B cell (primary cell): ENCODE results near the gene MBD1. TPM values are rescaled to one million over a fixed set of nuclear protein-coding genes. Genes with fewer than 3 reads are reported as not detected.

Source experiments
- ATAC-seq: fragments of 200-7000 bp; cut with Tn5 transposase; one replicate; pipeline ENCODE4 v1.10.0; 2021; ENCODE audit warnings: low read depth, mild to moderate bottlenecking, moderate number of reproducible peaks, moderate library complexity
- CTCF ChIA-PET: fragments of 350-600 bp; sonication (Branson Sonifier 250); formaldehyde crosslinking; loops from one replicate; lab custom pipeline; 2021; ENCODE audit warnings: antibody characterized with exemption, inconsistent platforms; lab: Charles Lee
- POLR2A ChIA-PET: fragments of 350-600 bp; sonication (Branson Sonifier 250); formaldehyde crosslinking; loops from one replicate; lab custom pipeline; 2021; ENCODE audit warnings: antibody characterized with exemption; lab: Charles Lee
- DNase-seq: peaks from one replicate; pipeline ENCODE4 v3.0.0; 2013
- H2AFZ ChIP-seq: 2 replicates; pipeline ENCODE4 v1.6.1; 2012; ENCODE audit warnings: mild to moderate bottlenecking, low read depth, low read length; ENCODE audit not compliant: insufficient read depth, poor library complexity, severe bottlenecking
- H3K27ac ChIP-seq, 2 donors: 1 replicate in 1 of 2; 2 replicates in 1 of 2; pipeline ENCODE4 v1.5.1; 2012 to 2013; ENCODE audit warnings: low read length in 2 of 2, mild to moderate bottlenecking in 2 of 2, moderate library complexity in 1 of 2
- H3K27me3 ChIP-seq, 4 experiments: fragments of 200-600 bp in 1 of 4; sonication (generic) in 1 of 4; replicated peaks in 1 of 4; 1 replicate in 2 of 4; 2 replicates in 2 of 4; pipeline versions ENCODE4 v1.6.1 to v1.7.0; 2013 to 2016; ENCODE audit warnings: low read length in 3 of 4, mild to moderate bottlenecking in 2 of 4, mixed read lengths in 1 of 4, moderate library complexity in 1 of 4; ENCODE audit not compliant: insufficient read depth in 4 of 4, control insufficient read depth in 3 of 4; ENCODE audit errors: control extremely low read depth in 1 of 4
- H3K36me3 ChIP-seq, 2 experiments: replicated peaks in 1 of 2; 1 replicate in 1 of 2; 2 replicates in 1 of 2; pipeline versions ENCODE4 v1.6.1 to v1.7.1; 2013; ENCODE audit warnings: low read length in 1 of 2; ENCODE audit not compliant: insufficient read depth in 2 of 2, control insufficient read depth in 1 of 2; ENCODE audit errors: control extremely low read depth in 1 of 2, extremely low read depth in 1 of 2
- H3K4me1 ChIP-seq, 2 donors: fragments of 200-600 bp in 1 of 2; sonication (generic) in 1 of 2; 1 replicate in 1 of 2; 2 replicates in 1 of 2; pipeline versions ENCODE4 v1.5.1 to v1.6.1; 2013 to 2017; ENCODE audit warnings: low read length in 2 of 2; ENCODE audit not compliant: control insufficient read depth in 2 of 2, insufficient read depth in 2 of 2
- H3K4me2 ChIP-seq: replicated peaks from 2 replicates; pipeline ENCODE3; 2012; ENCODE audit warnings: mild to moderate bottlenecking, low read depth, low read length; ENCODE audit not compliant: poor library complexity, severe bottlenecking
- H3K4me3 ChIP-seq, 5 experiments: fragments of 200-600 bp in 1 of 5; sonication (generic) in 1 of 5; 1 replicate in 3 of 5; 2 replicates in 2 of 5; pipeline versions ENCODE4 v1.5.1 to v1.7.0; 2011 to 2016; ENCODE audit warnings: low read length in 4 of 5, mild to moderate bottlenecking in 4 of 5, low read depth in 2 of 5, control low read depth in 1 of 5, moderate library complexity in 1 of 5; ENCODE audit not compliant: insufficient read depth in 1 of 5; ENCODE audit errors: control extremely low read depth in 1 of 5, extremely low read depth in 1 of 5
- H3K79me2 ChIP-seq: fragments of 200-600 bp; sonication (generic); one replicate; pipeline ENCODE4 v1.6.0; 2016; ENCODE audit warnings: low read length; ENCODE audit not compliant: control insufficient read depth, insufficient read depth
- H3K9ac ChIP-seq: fragments of 200-600 bp; sonication (generic); 2 replicates; pipeline ENCODE4 v1.6.1; 2017; ENCODE audit warnings: mild to moderate bottlenecking, low read length, moderate library complexity
- H3K9me3 ChIP-seq, 3 donors: one replicate each; pipeline versions ENCODE4 v1.6.1 to v1.7.1; 2013; ENCODE audit warnings: low read length in 2 of 3; ENCODE audit not compliant: control insufficient read depth in 2 of 3, insufficient read depth in 1 of 3; ENCODE audit errors: control extremely low read depth in 1 of 3
- H4K20me1 ChIP-seq: 2 replicates; pipeline ENCODE4 v1.6.0; 2012; ENCODE audit warnings: mild to moderate bottlenecking, low read length; ENCODE audit not compliant: insufficient read depth, control insufficient read depth, poor library complexity, severe bottlenecking
- H3K27ac Mint-ChIP-seq: one replicate; pipeline ENCODE4 v1.8.0; 2021; ENCODE audit warnings: mixed read lengths
- H3K27me3 Mint-ChIP-seq: one replicate; pipeline ENCODE4 v1.8.0; 2021; ENCODE audit warnings: mixed read lengths
- H3K4me1 Mint-ChIP-seq: one replicate; pipeline ENCODE4 v1.8.0; 2021; ENCODE audit warnings: mixed read lengths
- H3K4me3 Mint-ChIP-seq: one replicate; pipeline ENCODE4 v1.8.0; 2021; ENCODE audit warnings: mixed read lengths
- H3K9me3 Mint-ChIP-seq: one replicate; pipeline ENCODE4 v1.8.0; 2022; ENCODE audit warnings: mixed read lengths; ENCODE audit not compliant: insufficient read depth
- EZH2 ChIP-seq: IDR thresholded peaks from 2 replicates; pipeline ENCODE4 v1.6.1; 2012; ENCODE audit warnings: borderline replicate concordance, low read depth, mild to moderate bottlenecking, moderate library complexity, low read length; ENCODE audit not compliant: insufficient read depth, poor library complexity, severe bottlenecking
- WGBS: methylation state at CpG from one replicate; pipeline ENCODE4 v1.1.5; 2013; ENCODE audit warnings: missing lambda C conversion rate; ENCODE audit not compliant: insufficient coverage; 5-methylcytosine and 5-hydroxymethylcytosine counted together
- intact Hi-C: fragments of 100-400 bp; cut with micrococcal nuclease; formaldehyde crosslinking; loops from one replicate; pipeline ENCODE4 v1.10.0; 2022
- polyA plus RNA-seq: library from polyadenylated mRNA; depleted of rRNA; stranded (reverse); fragments of >200 nt; gene quantifications from 2 replicates; pipeline ENCODE4 v1.2.3, GENCODE V29; 2012
- total RNA-seq, 2 donors: library from RNA; stranded (reverse); fragments of 120-200 nt in 1 of 2; gene quantifications; 1 replicate in 1 of 2; 2 replicates in 1 of 2; pipeline versions ENCODE4 v1.2.3 to v1.2.4, GENCODE V29; 2013 to 2022
- TF ChIP-seq, protein P1 (sequence below): fragments of 200-600 bp; IDR thresholded peaks from one replicate; pipeline ENCODE4 v1.8.0; 2022; ENCODE audit warnings: antibody characterized with exemption, mild to moderate bottlenecking

MBD1 gene
- total and polyA plus RNA-seq, 2 donors (not counting 1 experiment from before 2014, with no cell fraction given) = 120 to 135 TPM

DNA sequence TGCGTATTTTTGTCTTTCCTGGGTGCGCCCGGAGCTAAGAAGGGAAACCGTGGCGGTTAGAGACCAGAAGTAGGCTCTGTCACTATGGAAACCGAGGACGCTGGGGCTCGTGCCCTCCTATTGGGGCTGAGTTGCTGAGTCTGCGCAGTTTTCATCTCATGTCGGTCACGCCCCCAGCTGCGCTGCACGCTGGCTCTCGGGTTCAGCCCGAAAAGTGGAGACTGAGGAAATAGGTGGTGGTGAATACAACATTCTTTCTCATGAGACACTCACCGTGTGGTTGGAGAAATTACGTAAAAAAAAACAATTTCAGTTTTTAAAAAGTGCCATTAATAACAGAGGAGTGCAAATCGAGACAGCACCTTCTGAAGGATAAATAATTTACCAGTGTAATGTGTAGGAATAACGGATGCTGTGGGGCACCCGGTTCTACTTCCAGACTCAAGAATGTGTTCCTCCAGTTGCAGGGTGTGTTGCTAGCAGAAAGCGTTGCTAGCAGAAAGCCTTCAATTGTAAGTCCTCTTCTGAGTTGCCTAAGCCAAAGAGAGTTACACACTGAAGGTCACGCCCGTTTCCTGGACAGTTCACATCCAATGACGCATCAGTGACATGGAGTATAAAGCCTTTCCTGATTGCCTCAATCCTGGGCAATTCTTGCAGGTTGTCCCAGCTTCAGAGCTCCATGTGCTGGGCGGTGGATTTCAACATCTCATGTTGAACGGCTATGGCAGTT is 26.6 kb upstream of the MBD1 start:
- ChIA-PET POLR2A (interaction anchor here (1.0 kb wide), 1 partner anchor 14 kb away, joined by 3 read pairs; no protein-coding TSS in a partner anchor), CTCF (interaction anchor here (1.0 to 3.2 kb wide), 4 partner anchors 7 to 49 kb away, joined by 3 to 15 read pairs (median 8); no protein-coding TSS in a partner anchor)
- peaks cover 38% of the 10 kb centered on the region for H3K4me1 Mint-ChIP-seq
- Histone ChIP-seq H4K20me1 (no peaks in the 10 kb centered on the region), H3K9me3 (peaks cover 0 to 4% (median 0%) of the 10 kb centered on the region in 3 donors), H3K4me1 (peaks cover 33 to 42% of the 10 kb centered on the region in 2 donors), H3K9ac (peak overlapping the region; percentile 69), H3K79me2 (no peaks in the 10 kb centered on the region), H3K4me2 (peak overlapping the region; percentile 83), H3K4me3 (peak overlapping the region; percentile 30 to 70 (median 61)), H2AFZ (peak overlapping the region; percentile 81), H3K27ac (peak overlapping the region; percentile 3 to 56), H3K36me3 (no peaks in the 10 kb centered on the region), H3K27me3 (peaks cover 0 to 2% (median 0%) of the 10 kb centered on the region in 4 experiments)
- peak overlapping the region; percentile 87 for H3K27ac Mint-ChIP-seq
- H3K27me3 Mint-ChIP-seq = peaks cover 4% of the 10 kb centered on the region
- H3K9me3 Mint-ChIP-seq = peaks cover 4% of the 10 kb centered on the region
- WGBS = 3% methylated on average over 21 of the region's 26 CpGs
- intact Hi-C loops = loop anchor here (1.0 to 2.0 kb wide), 4 partner anchors 10 to 49 kb away; partner anchors contain the start of gene CFAP53
- peak; percentile 92 for DNase-seq
- ATAC-seq = peak; percentile 98
- TF ChIP-seq EZH2 = no peak
- TF ChIP-seq, protein P1, sequence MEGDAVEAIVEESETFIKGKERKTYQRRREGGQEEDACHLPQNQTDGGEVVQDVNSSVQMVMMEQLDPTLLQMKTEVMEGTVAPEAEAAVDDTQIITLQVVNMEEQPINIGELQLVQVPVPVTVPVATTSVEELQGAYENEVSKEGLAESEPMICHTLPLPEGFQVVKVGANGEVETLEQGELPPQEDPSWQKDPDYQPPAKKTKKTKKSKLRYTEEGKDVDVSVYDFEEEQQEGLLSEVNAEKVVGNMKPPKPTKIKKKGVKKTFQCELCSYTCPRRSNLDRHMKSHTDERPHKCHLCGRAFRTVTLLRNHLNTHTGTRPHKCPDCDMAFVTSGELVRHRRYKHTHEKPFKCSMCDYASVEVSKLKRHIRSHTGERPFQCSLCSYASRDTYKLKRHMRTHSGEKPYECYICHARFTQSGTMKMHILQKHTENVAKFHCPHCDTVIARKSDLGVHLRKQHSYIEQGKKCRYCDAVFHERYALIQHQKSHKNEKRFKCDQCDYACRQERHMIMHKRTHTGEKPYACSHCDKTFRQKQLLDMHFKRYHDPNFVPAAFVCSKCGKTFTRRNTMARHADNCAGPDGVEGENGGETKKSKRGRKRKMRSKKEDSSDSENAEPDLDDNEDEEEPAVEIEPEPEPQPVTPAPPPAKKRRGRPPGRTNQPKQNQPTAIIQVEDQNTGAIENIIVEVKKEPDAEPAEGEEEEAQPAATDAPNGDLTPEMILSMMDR = no peak
- peak overlapping the region; percentile 99 for H3K4me3 Mint-ChIP-seq

DNA sequence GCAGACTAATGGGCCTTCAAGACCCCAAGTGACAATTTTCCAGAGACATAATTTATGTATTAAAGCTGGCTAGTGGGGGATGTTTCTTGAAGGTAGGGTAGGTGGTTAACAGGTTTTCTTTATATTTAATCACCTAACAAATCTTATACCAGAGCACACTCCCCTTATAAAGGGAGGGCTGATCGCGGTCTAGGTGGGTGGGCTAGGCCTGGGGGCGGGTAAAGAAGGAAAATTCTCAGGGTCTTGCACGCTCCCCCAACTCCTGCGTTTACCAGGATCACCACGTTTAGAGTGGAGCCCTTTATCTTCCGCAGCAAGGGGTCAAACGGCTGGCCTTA is 26.0 kb upstream of the MBD1 start:
- Histone ChIP-seq H3K79me2 (no peaks in the 10 kb centered on the region), H3K27ac (peak overlapping the region; percentile 3 to 56), H3K4me2 (peak overlapping the region; percentile 83), H3K9me3 (peaks cover 0 to 4% (median 0%) of the 10 kb centered on the region in 3 donors), H3K4me3 (peak overlapping the region; percentile 30 to 70 (median 61)), H3K27me3 (peaks cover 0 to 3% (median 0%) of the 10 kb centered on the region in 4 experiments), H3K9ac (peak overlapping the region; percentile 69), H3K4me1 (peaks cover 29 to 37% of the 10 kb centered on the region in 2 donors), H4K20me1 (no peaks in the 10 kb centered on the region), H3K36me3 (no peaks in the 10 kb centered on the region), H2AFZ (peak overlapping the region; percentile 81)
- TF ChIP-seq, protein P1 = no peak
- no peak for TF ChIP-seq EZH2
- ChIA-PET CTCF (interaction anchor here (1.0 to 3.2 kb wide), 4 partner anchors 8 to 50 kb away, joined by 3 to 15 read pairs (median 8); no protein-coding TSS in a partner anchor), POLR2A (interaction anchor here (1.0 kb wide), 1 partner anchor 13 kb away, joined by 3 read pairs; no protein-coding TSS in a partner anchor)
- DNase-seq = no peak
- Mint-ChIP-seq H3K4me1 (peaks cover 36% of the 10 kb centered on the region), H3K4me3 (peak overlapping the region; percentile 99), H3K27me3 (peaks cover 4% of the 10 kb centered on the region), H3K9me3 (peaks cover 4% of the 10 kb centered on the region), H3K27ac (peak overlapping the region; percentile 87)
- ATAC-seq = peak; percentile 6
- intact Hi-C loops = loop anchor here (1.0 to 2.0 kb wide), 4 partner anchors 9 to 49 kb away; partner anchors contain the start of gene CFAP53
- 0% methylated on average over 8 of the region's 8 CpGs for WGBS
